Spinal cord (tissue), 10 donors: ENCODE results near the gene SUSD5. TPM values are rescaled to one million over a fixed set of nuclear protein-coding genes. Genes with fewer than 3 reads are reported as not detected.

ENCODE experiments used
- DNase-seq, 6 donors: peaks; one replicate each; pipeline versions ENCODE4 v3.0.0 to v3.0.0-alpha.2; 2013 to 2015; ENCODE audit warnings: low spot score in 6 of 6, low read depth in 4 of 6
- H3K27ac ChIP-seq: one replicate; pipeline ENCODE4 v1.5.1; 2013; ENCODE audit warnings: low read depth, low read length, control low read depth
- H3K27me3 ChIP-seq: one replicate; pipeline ENCODE4 v1.6.1; 2013; ENCODE audit warnings: low read length; ENCODE audit not compliant: control insufficient read depth, insufficient read depth
- H3K36me3 ChIP-seq: one replicate; pipeline ENCODE4 v1.6.1; 2013; ENCODE audit warnings: low read length; ENCODE audit not compliant: control insufficient read depth, insufficient read depth
- H3K4me1 ChIP-seq: one replicate; pipeline ENCODE4 v1.6.1; 2013; ENCODE audit warnings: low read length; ENCODE audit not compliant: control insufficient read depth, insufficient read depth
- H3K4me3 ChIP-seq: one replicate; pipeline ENCODE4 v1.5.1; 2013; ENCODE audit warnings: low read depth, low read length, control low read depth
- H3K9me3 ChIP-seq: one replicate; pipeline ENCODE4 v1.6.1; 2013; ENCODE audit warnings: low read length; ENCODE audit not compliant: control insufficient read depth, insufficient read depth
- whole genome bisulfite sequencing: methylation state at CpG from one replicate; pipeline ENCODE4 v1.1.5; 2013; ENCODE audit warnings: missing lambda C conversion rate; ENCODE audit not compliant: insufficient coverage; 5-methylcytosine and 5-hydroxymethylcytosine counted together
- polyA plus RNA-seq, 2 donors: library from polyadenylated mRNA; unstranded; fragments of 120-200 nt; gene quantifications; one replicate each; pipeline ENCODE4 v1.2.1, GENCODE V29; 2013; ENCODE audit not compliant: insufficient read length in 2 of 2
- total RNA-seq, 2 donors: library from RNA; depleted of rRNA in 1 of 2; stranded (reverse); fragments of 120-200 nt in 1 of 2; fragments of >200 nt in 1 of 2; gene quantifications; one replicate each; pipeline versions ENCODE4 v1.2.3 to v1.2.4, GENCODE V29; 2013 to 2014
- donor health status: healthy.

The SUSD5 gene
- total and polyA plus RNA-seq, 4 donors: 3.6 to 5.6 (median 4.7) TPM

GRCh38 chr3:33231756-33232465, 13.3 kb upstream of the SUSD5 start:
- no peak overlapping the region for H3K27ac ChIP-seq
- no peaks in the 10 kb centered on the region for H3K27me3 ChIP-seq
- DNase-seq: peak in 1 of 6 donors; percentile 9
- no peak overlapping the region for H3K4me3 ChIP-seq
- H3K36me3 ChIP-seq: no peaks in the 10 kb centered on the region
- H3K4me1 ChIP-seq: no peaks in the 10 kb centered on the region
- no peaks in the 10 kb centered on the region for H3K9me3 ChIP-seq
- 44% methylated on average over 4 of the region's 5 CpGs for WGBS

DNA sequence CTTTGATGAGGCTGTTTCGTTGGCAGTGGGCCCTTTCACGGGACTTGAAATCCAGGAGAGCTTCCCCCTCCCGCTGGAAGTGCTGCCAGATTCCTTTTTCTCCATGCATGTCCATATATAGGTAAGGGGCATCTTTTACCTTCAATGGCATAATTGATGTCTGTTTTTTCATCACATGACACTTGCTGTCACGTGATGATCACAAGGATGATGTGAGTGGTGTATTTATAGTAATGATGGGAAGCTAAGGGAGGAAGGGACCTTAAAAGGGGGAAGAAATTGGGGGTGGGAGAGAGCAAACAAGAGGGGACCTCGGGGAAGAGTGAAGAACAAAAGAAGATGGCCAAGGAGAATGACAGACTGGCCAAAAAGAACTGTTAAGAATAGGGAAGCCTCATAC, 11.3 kb upstream of the SUSD5 start:
- Histone ChIP-seq H3K9me3 (no peaks in the 10 kb centered on the region), H3K27me3 (no peaks in the 10 kb centered on the region), H3K36me3 (no peaks in the 10 kb centered on the region), H3K4me1 (no peaks in the 10 kb centered on the region), H3K27ac (no peak overlapping the region), H3K4me3 (no peak overlapping the region)
- no peak for DNase-seq
- WGBS: 72% methylated on average over 2 of the region's 5 CpGs

DNA sequence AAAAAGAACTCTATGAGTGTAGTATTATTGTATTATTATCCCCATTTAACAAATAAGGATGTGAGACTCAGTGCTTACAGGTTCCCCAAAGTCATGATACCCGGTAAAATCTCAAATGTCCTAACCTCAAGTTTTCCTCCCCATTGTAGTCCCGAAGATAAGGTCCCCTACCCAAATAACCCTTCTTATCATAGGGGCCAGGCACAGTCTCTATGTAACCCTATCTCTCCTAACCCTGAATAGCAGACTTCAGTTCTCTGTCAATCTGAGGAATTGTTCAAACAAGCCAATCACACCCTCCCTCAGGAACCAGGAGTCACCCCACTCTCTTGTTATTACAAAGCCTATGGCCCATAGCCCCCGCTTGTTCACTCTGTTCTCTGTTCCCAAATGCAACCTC, 10.5 kb upstream of the SUSD5 start:
- WGBS: 88% methylated on average over 3 of the region's 3 CpGs
- H3K27me3 ChIP-seq: no peaks in the 10 kb centered on the region
- no peaks in the 10 kb centered on the region for H3K9me3 ChIP-seq
- no peak overlapping the region for H3K27ac ChIP-seq
- H3K4me1 ChIP-seq: no peaks in the 10 kb centered on the region
- DNase-seq: no peak
- H3K36me3 ChIP-seq: no peaks in the 10 kb centered on the region
- no peak overlapping the region for H3K4me3 ChIP-seq

GRCh38 chr3:33221241-33221640, 2.6 kb upstream of the SUSD5 start:
- no peak overlapping the region for H3K4me3 ChIP-seq
- no peaks in the 10 kb centered on the region for H3K9me3 ChIP-seq
- no peak overlapping the region for H3K27ac ChIP-seq
- DNase-seq: no peak
- no CpG with 5 or more reads among the region's 3 CpGs for WGBS
- H3K4me1 ChIP-seq: peaks cover 6% of the 10 kb centered on the region
- no peaks in the 10 kb centered on the region for H3K36me3 ChIP-seq
- H3K27me3 ChIP-seq: peaks cover 15% of the 10 kb centered on the region

DNA sequence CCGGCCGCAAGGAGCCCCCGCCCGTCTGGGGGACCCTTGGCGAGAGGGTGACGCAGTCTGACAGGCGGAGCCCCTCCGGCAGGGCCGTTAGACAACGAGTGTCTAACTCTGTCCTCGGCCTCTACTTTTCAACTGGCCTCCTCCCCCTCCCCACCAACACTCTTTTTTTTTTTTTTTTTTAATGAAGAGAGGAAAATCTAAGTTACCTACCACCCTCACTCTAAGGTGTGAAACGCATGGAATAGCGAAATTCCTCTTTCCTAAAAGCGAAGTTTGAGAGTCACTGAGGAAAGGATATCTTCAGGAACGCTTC, 521 bp upstream of the SUSD5 start:
- Histone ChIP-seq H3K4me3 (peak overlapping the region; percentile 29), H3K27me3 (peaks cover 15% of the 10 kb centered on the region), H3K4me1 (peaks cover 6% of the 10 kb centered on the region), H3K27ac (no peak overlapping the region), H3K9me3 (no peaks in the 10 kb centered on the region), H3K36me3 (no peaks in the 10 kb centered on the region)
- 0% methylated on average over 5 of the region's 15 CpGs for WGBS
- DNase-seq: no peak

- H3K27ac ChIP-seq: no peak overlapping the region
- peak in 2 of 6 donors; percentile 21 to 50 for DNase-seq
These were observed 654 bp downstream of the SUSD5 start for GRCh38 chr3:33217866-33218445.

DNA sequence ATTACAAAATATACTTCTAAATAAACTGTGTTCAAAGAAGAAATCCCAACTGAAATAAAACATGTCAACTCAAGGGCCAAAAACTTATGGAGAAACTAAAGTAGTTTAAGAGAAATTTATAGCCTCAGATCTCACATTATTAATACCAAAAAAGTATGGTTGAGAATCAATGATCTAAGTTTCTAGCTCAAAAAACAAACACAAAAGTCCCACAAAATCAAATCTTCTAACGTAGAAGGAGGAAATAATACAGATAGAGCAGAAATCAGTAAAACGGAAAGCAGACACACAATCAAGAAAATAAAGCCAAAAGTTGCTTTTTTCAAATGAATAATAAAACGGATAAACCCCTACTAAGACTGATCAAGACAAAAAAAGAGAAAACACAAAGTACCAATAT, 2.9 kb downstream of the SUSD5 start:
- H3K27ac ChIP-seq: no peak overlapping the region
- no CpG with 5 or more reads among the region's 3 CpGs for WGBS
- H3K36me3 ChIP-seq: no peaks in the 10 kb centered on the region

More at GRCh38 chr3:33217866-33218445, 654 bp downstream of the SUSD5 start:
- Histone ChIP-seq H3K27me3 (peaks cover 15% of the 10 kb centered on the region), H3K4me1 (peaks cover 6% of the 10 kb centered on the region), H3K9me3 (no peaks in the 10 kb centered on the region), H3K36me3 (no peaks in the 10 kb centered on the region), H3K4me3 (peak overlapping the region; percentile 32)
- WGBS: 0% methylated on average over 15 of the region's 19 CpGs

GRCh38 chr3:33212406-33212805, 6.2 kb downstream of the SUSD5 start:
- Histone ChIP-seq H3K27ac (no peak overlapping the region), H3K4me1 (no peaks in the 10 kb centered on the region), H3K9me3 (peaks cover 6% of the 10 kb centered on the region), H3K36me3 (no peaks in the 10 kb centered on the region), H3K27me3 (peaks cover 2% of the 10 kb centered on the region), H3K4me3 (no peak overlapping the region)
- DNase-seq: no peak
- 64% methylated on average over 2 of the region's 3 CpGs for WGBS

More for the DNA sequence above, 2.9 kb downstream of the SUSD5 start:
- Histone ChIP-seq H3K4me3 (no peak overlapping the region), H3K4me1 (peaks cover 6% of the 10 kb centered on the region), H3K27me3 (peaks cover 15% of the 10 kb centered on the region), H3K9me3 (no peaks in the 10 kb centered on the region)
- DNase-seq: no peak

- no peak for DNase-seq
- Histone ChIP-seq H3K27me3 (no peaks in the 10 kb centered on the region), H3K27ac (no peak overlapping the region), H3K4me1 (no peaks in the 10 kb centered on the region), H3K9me3 (peaks cover 6% of the 10 kb centered on the region), H3K36me3 (no peaks in the 10 kb centered on the region), H3K4me3 (no peak overlapping the region)
- WGBS: no CpG with 5 or more reads among the region's 1 CpG
These were observed 7.2 kb downstream of the SUSD5 start for GRCh38 chr3:33211444-33211843.

DNA sequence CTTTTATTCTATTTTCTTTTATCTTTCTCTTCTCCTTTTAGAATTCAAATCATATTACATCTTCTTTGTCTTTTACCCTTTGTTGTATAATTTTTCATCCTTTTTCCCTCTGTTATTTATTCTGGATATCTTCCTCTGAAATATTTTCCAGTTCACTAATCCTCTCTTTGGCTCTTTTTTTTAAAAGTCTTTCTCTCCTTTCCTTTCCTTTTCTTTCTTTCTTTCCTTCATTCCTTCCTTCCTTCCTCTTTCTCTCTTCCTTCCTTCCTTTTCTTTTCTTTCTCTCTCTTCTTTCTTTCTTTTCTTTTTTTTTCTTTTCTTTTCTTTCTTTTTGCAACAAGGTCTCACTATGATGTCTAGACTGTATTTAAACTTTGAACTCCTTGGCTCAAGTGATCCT, 9.3 kb downstream of the SUSD5 start:
- H3K27ac ChIP-seq: no peak overlapping the region
- no peak overlapping the region for H3K4me3 ChIP-seq
- no peaks in the 10 kb centered on the region for H3K4me1 ChIP-seq
- no peaks in the 10 kb centered on the region for H3K27me3 ChIP-seq
- peaks cover 6% of the 10 kb centered on the region for H3K9me3 ChIP-seq
- no peak for DNase-seq
- no peaks in the 10 kb centered on the region for H3K36me3 ChIP-seq
